ENCODE data around the gene CCDC85C. TPM values are rescaled to one million over a fixed set of nuclear protein-coding genes. Genes with fewer than 3 reads are reported as not detected.

CCDC85C gene
- total RNA-seq, 1 experiment from 2014 or later: 33.2 TPM

DNA sequence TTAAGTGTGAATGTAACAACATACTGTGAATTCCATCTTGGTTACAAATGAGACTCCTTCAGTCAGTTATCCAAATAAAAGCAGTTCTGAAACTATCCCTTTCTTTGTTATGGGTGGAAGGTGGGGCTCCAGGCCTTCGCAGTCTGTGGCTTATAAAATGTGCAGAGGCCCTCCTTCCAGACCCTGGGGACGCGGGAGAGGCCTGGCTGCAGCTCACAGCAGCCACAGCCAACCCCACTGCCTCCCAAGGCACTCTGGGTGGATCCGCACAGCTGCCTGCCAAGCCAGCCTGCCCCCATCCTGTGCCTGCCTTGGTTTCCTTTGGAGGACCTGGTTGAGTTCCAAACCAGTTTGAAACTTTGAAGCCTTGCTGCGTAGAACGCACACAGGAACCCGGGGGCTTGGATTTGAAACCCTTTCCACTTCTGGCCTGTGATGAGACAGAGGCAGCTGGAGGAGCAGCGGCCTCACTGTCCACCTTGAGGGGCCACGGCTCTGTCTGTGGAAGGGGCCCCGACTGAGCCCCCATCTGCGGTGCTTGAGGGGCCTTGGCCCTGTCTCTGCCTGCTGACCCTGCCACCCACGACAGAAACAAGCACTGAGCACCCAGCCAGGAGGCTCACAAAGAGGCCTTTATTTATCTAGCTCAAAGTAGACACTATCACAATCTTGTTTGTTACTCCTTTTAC is 92.4 kb downstream of the CCDC85C start:
- Mint-ChIP-seq H3K4me1 (peaks cover 4 to 12% of the 10 kb centered on the region in 2 experiments), H3K27ac (peak overlapping the region in 2 of 3 experiments; percentile 21 to 64; a peak in 1 of 7 replicates), H3K9me3 (no peaks in the 10 kb centered on the region), H3K36me3 (ENCODE audit: insufficient read depth in 1 of 3, low read depth in 3 of 3) (peaks cover 10 to 45% (median 33%) of the 10 kb centered on the region in 3 experiments; a peak in 6 of 7 replicates), H3K4me3 (no peak overlapping the region), H3K27me3 (ENCODE audit: low read depth) (no peaks in the 10 kb centered on the region)
- Histone ChIP-seq H2AK5ac (ENCODE audit: insufficient read length, low read length) (no peak overlapping the region), H3K14ac (ENCODE audit: insufficient read depth, low read length) (no peak overlapping the region; the same call in 1 of the 2 replicates), H2BK20ac (ENCODE audit: low read depth, low read length, poor library complexity, severe bottlenecking) (no peak overlapping the region), H3K23me2 (ENCODE audit: insufficient read length, low read depth, low read length, poor library complexity, severe bottlenecking) (no peaks in the 10 kb centered on the region), H3K9me3 (ENCODE audit: control insufficient read depth, low read depth, low read length) (no peaks in the 10 kb centered on the region), H2BK15ac (ENCODE audit: low read depth, low read length) (no peak overlapping the region), H4K91ac (ENCODE audit: insufficient read length, low read depth, low read length) (no peak overlapping the region), H3K4me1 (ENCODE audit: insufficient read depth, low read length) (no peaks in the 10 kb centered on the region), H2AFZ (ENCODE audit: low read length) (no peak overlapping the region), H4K5ac (ENCODE audit: insufficient read length, low read depth, low read length) (no peak overlapping the region), H4K20me1 (ENCODE audit: control insufficient read depth, insufficient read depth, insufficient read length) (peaks cover 2% of the 10 kb centered on the region), H3K9ac (ENCODE audit: extremely low read depth, insufficient read length, low read length) (no peak overlapping the region), H3T11ph (ENCODE audit: low read length) (no peak overlapping the region), H3K4ac (ENCODE audit: low read depth, low read length) (no peak overlapping the region), H2BK5ac (ENCODE audit: insufficient read length, low read length) (no peak overlapping the region), H2BK12ac (ENCODE audit: insufficient read length, low read depth, low read length) (no peak overlapping the region), H3K56ac (ENCODE audit: insufficient read length, low read depth, low read length) (no peak overlapping the region), H3K79me2 (ENCODE audit: insufficient read depth, low read length) (no peaks in the 10 kb centered on the region), H3K4me2 (ENCODE audit: insufficient read depth, insufficient read length, low read length) (no peak overlapping the region), H3K27me3 (ENCODE audit: insufficient read depth, low read length) (no peaks in the 10 kb centered on the region), H3K23ac (ENCODE audit: insufficient read length, low read depth, low read length) (no peak overlapping the region), H4K8ac (replicated peaks; ENCODE audit: insufficient read length, low read depth, low read length) (no peak overlapping the region), H3K79me1 (ENCODE audit: insufficient read depth, low read depth, low read length, poor library complexity, severe bottlenecking) (no peaks in the 10 kb centered on the region), H2BK120ac (ENCODE audit: low read depth, low read length, poor library complexity, severe bottlenecking) (no peak overlapping the region), H3K18ac (ENCODE audit: insufficient read length, low read depth, low read length) (no peak overlapping the region), H3K27ac (ENCODE audit: insufficient read length, low read depth, low read length) (no peak overlapping the region)
- WGBS (ENCODE audit: extremely low coverage, insufficient read length, low lambda C conversion rate): no CpG with 5 or more reads among the region's 12 CpGs
- no peak for DNase-seq
- TF ChIP-seq, protein P1, sequence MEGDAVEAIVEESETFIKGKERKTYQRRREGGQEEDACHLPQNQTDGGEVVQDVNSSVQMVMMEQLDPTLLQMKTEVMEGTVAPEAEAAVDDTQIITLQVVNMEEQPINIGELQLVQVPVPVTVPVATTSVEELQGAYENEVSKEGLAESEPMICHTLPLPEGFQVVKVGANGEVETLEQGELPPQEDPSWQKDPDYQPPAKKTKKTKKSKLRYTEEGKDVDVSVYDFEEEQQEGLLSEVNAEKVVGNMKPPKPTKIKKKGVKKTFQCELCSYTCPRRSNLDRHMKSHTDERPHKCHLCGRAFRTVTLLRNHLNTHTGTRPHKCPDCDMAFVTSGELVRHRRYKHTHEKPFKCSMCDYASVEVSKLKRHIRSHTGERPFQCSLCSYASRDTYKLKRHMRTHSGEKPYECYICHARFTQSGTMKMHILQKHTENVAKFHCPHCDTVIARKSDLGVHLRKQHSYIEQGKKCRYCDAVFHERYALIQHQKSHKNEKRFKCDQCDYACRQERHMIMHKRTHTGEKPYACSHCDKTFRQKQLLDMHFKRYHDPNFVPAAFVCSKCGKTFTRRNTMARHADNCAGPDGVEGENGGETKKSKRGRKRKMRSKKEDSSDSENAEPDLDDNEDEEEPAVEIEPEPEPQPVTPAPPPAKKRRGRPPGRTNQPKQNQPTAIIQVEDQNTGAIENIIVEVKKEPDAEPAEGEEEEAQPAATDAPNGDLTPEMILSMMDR (conservative IDR thresholded peaks at IDR 0.05): no peak
